HepG2 (cell line): Measurements from ENCODE around the gene CRTC2. TPM values are rescaled to one million over a fixed set of nuclear protein-coding genes. Genes with fewer than 3 reads are reported as not detected.
A peak's percentile ranks its signal among the peaks of the same experiment; 100 is the strongest.

Experiments used
- ARNTL ChIP-seq: sonication (generic); formaldehyde crosslinking; IDR thresholded peaks from 2 replicates; pipeline ENCODE4 v1.4.0; 2020; ENCODE audit warnings: mild to moderate bottlenecking, missing genetic modification reagents
- CHD2 ChIP-seq: IDR thresholded peaks from 2 replicates; pipeline ENCODE4 v1.6.1; 2011; ENCODE audit warnings: low read depth, low read length, improper control_type of control experiment
- DNMT3B ChIP-seq: conservative IDR thresholded peaks from 2 replicates; pipeline ENCODE4 v1.6.1; 2016; ENCODE audit warnings: missing biosample characterization, control low read depth
- ELF1 ChIP-seq: sonication (generic); formaldehyde crosslinking; IDR thresholded peaks from 2 replicates; pipeline ENCODE4 v1.4.0; 2020; ENCODE audit warnings: missing genetic modification reagents
- ETV5 ChIP-seq: IDR thresholded peaks from 2 replicates; pipeline ENCODE4 v1.6.1; 2018; ENCODE audit warnings: missing biosample characterization, missing genetic modification reagents, inconsistent platforms, borderline replicate concordance
- FIP1L1 ChIP-seq: fragments of 200-400 bp; formaldehyde crosslinking; IDR thresholded peaks from 2 replicates; pipeline ENCODE4 v1.6.1; 2018; ENCODE audit warnings: low read depth, mild to moderate bottlenecking, low read length, moderate library complexity, borderline replicate concordance; ENCODE audit not compliant: insufficient read depth
- FOXC1 ChIP-seq: sonication (generic); formaldehyde crosslinking; IDR thresholded peaks from 2 replicates; pipeline ENCODE4 v1.8.0; 2022; ENCODE audit warnings: mild to moderate bottlenecking, missing genetic modification reagents, borderline replicate concordance
- FOXJ3 ChIP-seq: sonication (generic); formaldehyde crosslinking; IDR thresholded peaks from 2 replicates; pipeline ENCODE4 v1.4.0; 2020; ENCODE audit warnings: missing genetic modification reagents, mild to moderate bottlenecking, borderline replicate concordance
- KDM5A ChIP-seq: fragments of 200-600 bp; sonication (generic); IDR thresholded peaks from 2 replicates; pipeline ENCODE4 v1.7.0; 2018; ENCODE audit warnings: antibody characterized with exemption, mild to moderate bottlenecking, low read length, borderline replicate concordance
- MED1 ChIP-seq: sonication (generic); formaldehyde crosslinking; IDR thresholded peaks from 2 replicates; pipeline ENCODE4 v1.4.0; 2020; ENCODE audit warnings: missing genetic modification reagents
- MTERF4 ChIP-seq: sonication (generic); formaldehyde crosslinking; IDR thresholded peaks from 2 replicates; pipeline ENCODE4 v1.8.0; 2023; ENCODE audit warnings: mild to moderate bottlenecking, missing genetic modification reagents
- SAP130 ChIP-seq: IDR thresholded peaks from 2 replicates; pipeline ENCODE4 v1.6.1; 2016; ENCODE audit warnings: low read depth
- SOX5 ChIP-seq: IDR thresholded peaks from 2 replicates; pipeline ENCODE4 v1.6.1; 2016; ENCODE audit warnings: borderline replicate concordance
- YEATS4 ChIP-seq: sonication (generic); formaldehyde crosslinking; IDR thresholded peaks from 2 replicates; pipeline ENCODE4 v1.4.0; 2020; ENCODE audit warnings: missing genetic modification reagents, borderline replicate concordance
- ZBTB34 ChIP-seq: sonication (generic); formaldehyde crosslinking; IDR thresholded peaks from 2 replicates; pipeline ENCODE4 v1.8.0; 2022; ENCODE audit warnings: mild to moderate bottlenecking, missing genetic modification reagents
- ZFY ChIP-seq: sonication (generic); formaldehyde crosslinking; IDR thresholded peaks from 2 replicates; pipeline ENCODE4 v1.4.0; 2020; ENCODE audit warnings: missing genetic modification reagents
- ZNF232 ChIP-seq: sonication (generic); formaldehyde crosslinking; IDR thresholded peaks from 2 replicates; pipeline ENCODE4 v1.4.0; 2020; ENCODE audit warnings: missing genetic modification reagents, borderline replicate concordance
- ZNF333 ChIP-seq: sonication (generic); formaldehyde crosslinking; IDR thresholded peaks from 2 replicates; pipeline ENCODE4 v1.4.0; 2020; ENCODE audit warnings: mild to moderate bottlenecking, missing genetic modification reagents, borderline replicate concordance
- ZNF615 ChIP-seq: sonication (generic); formaldehyde crosslinking; IDR thresholded peaks from 2 replicates; pipeline ENCODE4 v1.5.0; 2020; ENCODE audit warnings: mild to moderate bottlenecking, missing genetic modification reagents, borderline replicate concordance
- ZNF629 ChIP-seq: sonication (generic); formaldehyde crosslinking; conservative IDR thresholded peaks from 2 replicates; pipeline ENCODE4 v1.5.0; 2020; ENCODE audit warnings: missing genetic modification reagents
- ZNF639 ChIP-seq: conservative IDR thresholded peaks from 2 replicates; pipeline ENCODE4 v1.6.1; 2018; ENCODE audit warnings: missing genetic modification reagents
- ZNF776 ChIP-seq: sonication (generic); formaldehyde crosslinking; IDR thresholded peaks from 2 replicates; pipeline ENCODE4 v1.4.0; 2020; ENCODE audit warnings: mild to moderate bottlenecking, missing genetic modification reagents
- ZXDC ChIP-seq: sonication (generic); formaldehyde crosslinking; IDR thresholded peaks from 2 replicates; pipeline ENCODE4 v1.5.0; 2020; ENCODE audit warnings: mild to moderate bottlenecking, missing genetic modification reagents
- polyA plus RNA-seq, 8 experiments: library from polyadenylated mRNA; depleted of rRNA in 3 of 8; stranded (reverse) in 7 of 8; unstranded in 1 of 8; fragments of >200 nt; fragmentation: Illumina TruSeq in 4 of 8; extraction: Trizol in 4 of 8; gene quantifications; 2 replicates each; pipeline versions ENCODE4 v1.2.1 to v1.2.3, GENCODE V29; 2011 to 2016; ENCODE audit warnings: low read depth in 4 of 8, missing spikeins in 1 of 8, mixed read lengths in 1 of 8; ENCODE audit not compliant: insufficient read depth in 1 of 8
- total RNA-seq, 5 experiments: library from RNA; depleted of rRNA; stranded (reverse); fragments of >200 nt; fragmentation: Illumina TruSeq; extraction: Trizol; gene quantifications; 2 replicates each; pipeline ENCODE4 v1.2.3, GENCODE V29; 2016; ENCODE audit warnings: low read depth in 1 of 5

CRTC2 gene
- total and polyA plus RNA-seq, 2 of the 13 experiments (the other 11 are each of a cell fraction or from before 2014, with no cell fraction given), result 6.1 to 26.7 TPM

- TF ChIP-seq MTERF4 (CRISPR knock-in tag) (no peak), ZFY (CRISPR knock-in tag) (peak; percentile 98), SOX5 (CRISPR knock-in tag) (peak; percentile 16; the same call in 1 of the 2 replicates), FOXJ3 (CRISPR knock-in tag) (peak; percentile 43; the same call in 1 of the 2 replicates), ZNF615 (CRISPR knock-in tag) (no peak), ZBTB34 (CRISPR knock-in tag) (no peak), KDM5A (peak; percentile 83), DNMT3B (CRISPR knock-in tag) (0 out of 2 replicates have a peak, but pooled peaks have one; percentile 37), ELF1 (peak; percentile 99), FOXC1 (no peak), YEATS4 (CRISPR knock-in tag) (peak; percentile 80; the same call in 1 of the 2 replicates), ZNF629 (CRISPR knock-in tag) (0 out of 2 replicates have a peak, but pooled peaks have one; percentile 31), ZNF232 (CRISPR knock-in tag) (0 out of 2 replicates have a peak, but pooled peaks have one; percentile 68), SAP130 (peak; percentile 84), ETV5 (CRISPR knock-in tag) (peak; percentile 86), MED1 (CRISPR knock-in tag) (peak; percentile 53; the same call in 1 of the 2 replicates), ZNF776 (CRISPR knock-in tag) (peak; percentile 84; the same call in 1 of the 2 replicates), FIP1L1 (peak; percentile 83; the same call in 1 of the 2 replicates), CHD2 (peak; percentile 62; the same call in 1 of the 2 replicates), ZNF639 (CRISPR knock-in tag) (0 out of 2 replicates have a peak, but pooled peaks have one; percentile 53), ARNTL (CRISPR knock-in tag) (peak; percentile 63; the same call in 1 of the 2 replicates), ZXDC (CRISPR knock-in tag) (peak; percentile 37; the same call in 1 of the 2 replicates), ZNF333 (CRISPR knock-in tag) (peak; percentile 45; the same call in 1 of the 2 replicates)
Measured at GRCh38 chr1:153958111-153958960, at the start of gene CRTC2 (continued).
